Brain pericyte (primary cell): ENCODE data around the gene PRRT1.
"Not testable (repeated sequence)": the region's sequence is repeated elsewhere in the genome, so short reads cannot be mapped to it uniquely, and the experiment has no call there.

ENCODE experiments used
- DNase-seq: peaks from one replicate; pipeline ENCODE4 v3.0.0-alpha.2; 2012; ENCODE audit warnings: low read depth, low spot score

PRRT1 gene

DNA sequence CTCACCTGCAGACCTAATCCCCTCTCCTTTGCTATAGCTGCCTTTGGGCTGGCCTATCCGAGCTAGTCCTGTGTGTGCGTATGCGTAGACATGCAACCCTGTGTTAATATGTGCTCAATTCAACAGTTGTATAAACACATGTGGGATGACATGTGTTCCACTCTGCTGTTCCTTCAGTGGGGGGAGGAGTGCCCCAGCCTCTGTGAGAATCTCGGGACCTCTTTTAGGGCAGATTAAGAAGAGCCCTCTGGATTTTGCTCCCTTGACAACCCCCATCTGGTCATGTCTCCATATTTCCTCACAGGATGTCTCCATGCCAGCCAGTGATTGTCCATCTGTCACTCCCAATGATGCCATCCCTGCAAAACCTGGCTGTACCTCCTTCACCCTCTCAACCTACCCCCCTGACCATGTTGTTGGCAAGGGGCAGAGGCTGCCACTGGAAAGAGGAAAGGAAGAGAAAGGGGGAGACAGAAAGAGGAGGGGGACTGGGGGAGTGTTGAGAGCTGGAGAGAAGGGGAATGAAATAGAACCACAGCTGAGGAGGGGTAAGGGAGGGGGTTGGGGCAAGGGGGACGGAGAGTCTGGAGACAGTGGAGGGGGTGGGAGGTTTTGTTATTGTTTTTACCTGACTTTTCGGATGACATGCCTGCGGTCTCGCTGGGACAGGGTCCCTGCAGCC is 417 bp downstream of the PRRT1 start:
- no peak for DNase-seq

GRCh38 chr6:32149932-32150870 is 1.5 kb downstream of the PRRT1 start:
- no peak for DNase-seq

- DNase-seq, result no peak
Measured at GRCh38 chr6:32149092-32149755, 2.5 kb downstream of the PRRT1 start.

GRCh38 chr6:32148289-32149091 is 3.2 kb downstream of the PRRT1 start:
- no peak for DNase-seq

DNA sequence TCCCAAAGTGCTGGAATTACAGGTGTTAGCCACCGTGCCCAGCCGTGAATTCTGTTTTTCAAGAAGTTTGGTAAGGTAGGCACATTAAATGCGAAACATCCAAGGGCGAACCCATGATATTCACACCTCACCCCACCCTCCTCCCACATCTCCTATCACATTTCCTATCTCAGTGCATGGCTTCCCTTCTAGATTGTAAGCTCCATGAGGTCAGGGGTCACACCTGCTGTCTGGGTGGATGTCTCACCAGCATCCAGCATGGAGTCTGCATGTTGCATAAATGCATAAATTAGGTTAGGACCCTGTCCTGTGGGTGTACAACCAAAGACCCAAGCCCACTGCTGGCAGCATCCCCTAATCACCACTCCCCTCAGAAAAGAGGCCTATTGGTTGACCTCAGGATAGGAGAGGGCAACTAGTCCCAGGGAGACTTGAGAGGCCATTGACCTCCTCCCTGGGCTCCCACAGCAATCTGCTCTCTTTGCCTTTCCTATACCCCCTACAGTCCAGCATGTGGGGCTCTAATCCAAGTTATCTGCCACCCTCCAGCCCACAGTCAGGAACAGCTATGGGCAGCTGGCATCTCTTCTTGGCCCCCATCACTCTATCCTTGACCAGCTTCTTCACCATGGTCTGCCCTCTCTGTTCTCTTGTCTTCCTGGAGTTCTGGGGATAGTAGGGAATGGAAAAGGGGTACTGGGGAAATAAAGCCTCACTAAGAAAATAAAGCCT is 4.2 kb downstream of the PRRT1 start:
- no peak for DNase-seq

- DNase-seq, result no peak
Measured at GRCh38 chr6:32146687-32147086, 5.1 kb downstream of the PRRT1 start.

DNA sequence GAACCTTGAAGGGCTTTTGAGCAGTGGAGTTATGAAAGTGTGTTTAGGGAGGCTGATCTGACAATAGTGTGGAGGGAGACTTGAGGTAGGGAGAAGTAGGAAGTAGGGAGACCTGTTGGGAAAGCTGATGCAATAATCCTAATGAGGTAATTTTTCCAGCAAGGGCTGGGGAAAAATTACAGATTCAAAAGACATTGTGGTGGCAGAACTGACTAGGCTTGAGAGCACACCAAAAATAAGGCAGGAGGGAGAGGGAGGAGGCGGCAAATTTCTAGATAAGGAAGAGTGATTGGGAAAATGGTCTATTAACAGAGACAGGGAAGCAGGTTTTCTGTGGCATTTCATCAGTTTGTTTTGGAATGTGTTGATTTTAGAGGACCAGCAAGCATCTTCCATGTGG is 5.5 kb downstream of the PRRT1 start:
- no peak for DNase-seq

DNA sequence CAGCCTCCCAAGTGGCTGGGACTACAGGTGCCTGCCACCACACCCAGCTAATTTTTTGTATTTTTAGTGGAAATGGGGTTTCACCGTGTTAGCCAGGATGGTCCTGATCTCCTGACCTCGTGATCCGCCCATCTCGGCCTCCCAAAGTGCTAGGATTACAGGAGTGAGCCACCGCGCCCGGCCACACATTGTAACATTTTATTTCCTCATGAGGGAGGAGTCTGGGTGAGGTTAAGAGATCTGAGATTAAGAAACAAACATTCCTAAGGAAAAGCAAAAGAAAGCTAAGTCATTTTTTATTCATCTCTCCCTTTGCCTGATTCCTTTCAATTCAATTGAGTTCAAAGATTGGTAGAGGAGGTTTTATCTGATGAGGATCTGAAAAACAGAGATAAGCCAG is 7.5 kb downstream of the PRRT1 start:
- DNase-seq, result not testable (repeated sequence)

DNA sequence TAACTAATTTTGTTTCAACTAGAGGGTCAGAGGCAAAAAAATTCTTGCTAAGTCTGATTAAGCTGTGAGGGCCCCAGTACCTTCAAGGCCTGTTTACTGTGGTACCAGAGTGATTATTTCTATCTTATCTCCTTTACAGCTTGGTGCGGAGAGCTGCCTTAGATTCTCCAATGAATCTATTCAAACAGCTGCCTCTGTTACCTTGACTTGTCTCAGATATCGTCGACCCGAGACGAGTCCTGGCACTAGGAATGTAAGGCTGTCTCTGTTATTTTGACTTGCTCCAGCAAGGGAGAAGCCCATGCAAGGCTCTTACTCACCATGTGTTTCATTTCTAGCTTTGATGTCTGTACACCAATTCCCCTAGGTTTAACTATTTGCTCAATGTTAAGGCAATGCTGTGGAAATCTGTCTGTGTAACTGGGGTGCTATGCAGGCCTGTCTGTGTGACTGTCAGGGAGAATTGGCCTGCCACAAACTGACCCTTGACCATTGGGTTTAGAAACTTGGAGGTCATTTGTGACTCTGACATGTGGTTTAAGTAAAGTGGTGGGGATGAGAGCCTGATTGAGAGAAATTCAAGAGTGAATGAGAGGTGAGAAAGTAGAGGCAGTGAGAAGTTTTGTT is 11.2 kb downstream of the PRRT1 start:
- no peak for DNase-seq

DNA sequence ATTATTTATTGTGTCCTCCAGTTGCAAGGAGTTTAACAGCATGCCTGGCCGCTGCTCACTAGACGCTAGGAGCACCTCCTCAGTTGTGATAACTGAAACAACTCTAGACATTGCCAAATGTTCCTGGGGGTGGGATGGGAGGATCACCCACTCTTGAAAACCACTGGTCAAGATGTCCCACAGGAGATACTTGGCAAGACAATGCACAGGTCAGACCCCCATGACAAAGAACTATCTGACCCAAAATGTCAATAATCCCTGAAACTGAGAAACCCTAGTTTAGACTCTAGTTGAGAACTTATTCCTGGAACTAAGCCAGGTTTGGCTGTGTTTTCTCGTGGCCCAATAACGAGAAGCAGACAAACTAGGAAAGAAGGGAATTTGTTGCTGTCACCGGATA is 12.1 kb downstream of the PRRT1 start:
- DNase-seq, result no peak

GRCh38 chr6:32137454-32137853 is 14.3 kb downstream of the PRRT1 start:
- DNase-seq, result no peak

- DNase-seq, result no peak
Measured at GRCh38 chr6:32133786-32134185, 18.0 kb downstream of the PRRT1 start.

DNA sequence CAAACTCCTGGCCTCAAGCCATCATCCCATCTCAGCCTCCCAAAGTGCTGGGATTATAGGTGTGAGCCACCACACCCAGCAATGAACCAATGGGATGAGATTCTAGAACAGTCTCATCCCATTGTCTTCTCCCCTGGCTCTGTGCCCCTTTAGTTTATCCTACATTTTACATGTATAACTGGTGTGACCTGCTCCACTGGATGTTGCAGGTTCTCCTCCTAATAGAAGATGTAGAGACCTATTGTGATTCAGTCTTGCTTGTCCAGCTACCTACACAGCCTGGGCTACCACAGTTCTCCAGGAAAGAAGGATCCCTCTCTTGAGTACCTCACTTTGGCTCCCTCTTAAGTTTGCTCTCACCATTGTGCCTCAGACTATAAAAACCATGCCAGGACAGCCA is 19.6 kb downstream of the PRRT1 start:
- DNase-seq, result no peak

GRCh38 chr6:32131439-32131948 is 20.2 kb downstream of the PRRT1 start:
- DNase-seq, result no peak

- no peak for DNase-seq
Measured at GRCh38 chr6:32129297-32130088, 22.2 kb downstream of the PRRT1 start.

- DNase-seq, result no peak
Measured at GRCh38 chr6:32128751-32129296, 22.9 kb downstream of the PRRT1 start.

DNA sequence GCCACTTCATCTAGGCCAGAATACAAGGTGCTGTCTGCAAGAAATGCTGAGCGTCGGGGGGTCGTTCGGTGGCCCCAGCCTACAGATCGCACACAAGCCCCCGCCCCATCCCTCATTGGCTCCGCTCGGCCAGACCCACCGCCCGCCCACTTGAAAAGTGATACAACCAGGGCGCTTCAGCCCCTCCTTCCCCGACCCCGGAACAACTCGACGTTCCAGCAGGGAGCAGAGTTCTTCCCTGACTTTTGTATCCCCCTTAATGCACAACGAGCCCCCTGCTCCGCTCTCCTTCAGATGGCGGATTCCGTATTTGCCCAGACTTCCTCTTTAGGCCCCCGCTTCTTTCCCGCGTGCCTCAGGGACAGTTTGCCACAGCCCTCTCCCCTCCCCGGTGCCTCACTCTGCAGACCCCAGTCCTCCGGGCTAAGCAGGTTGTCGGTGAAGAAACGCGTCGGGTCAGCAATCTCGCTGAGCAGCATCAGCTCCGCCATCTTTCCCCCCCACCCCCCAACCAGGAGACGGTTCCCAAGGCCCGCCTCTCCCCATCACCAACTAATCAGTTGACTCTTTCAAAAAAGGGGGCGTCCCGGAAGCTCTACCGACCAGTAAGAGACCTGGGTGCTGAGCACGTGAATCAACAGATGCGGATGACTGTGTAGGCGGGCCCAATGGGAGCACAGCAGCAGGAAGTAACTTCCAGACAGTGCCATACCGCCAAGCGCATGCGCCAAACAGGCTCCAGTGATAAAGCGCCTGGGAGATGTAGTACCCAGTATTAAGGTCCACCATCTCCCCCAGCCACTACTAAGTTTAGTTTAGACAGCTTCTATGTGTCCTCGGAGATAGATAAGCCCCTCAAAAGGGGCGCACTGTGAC is 23.8 kb downstream of the PRRT1 start, which contains the start of gene ATF6B:
TSS of gene ATF6B (minus strand) at position 530 of the 876 bp plus-strand sequence. CDS start at position 491, 39 bp downstream.
- peak; percentile 96 for DNase-seq

DNA sequence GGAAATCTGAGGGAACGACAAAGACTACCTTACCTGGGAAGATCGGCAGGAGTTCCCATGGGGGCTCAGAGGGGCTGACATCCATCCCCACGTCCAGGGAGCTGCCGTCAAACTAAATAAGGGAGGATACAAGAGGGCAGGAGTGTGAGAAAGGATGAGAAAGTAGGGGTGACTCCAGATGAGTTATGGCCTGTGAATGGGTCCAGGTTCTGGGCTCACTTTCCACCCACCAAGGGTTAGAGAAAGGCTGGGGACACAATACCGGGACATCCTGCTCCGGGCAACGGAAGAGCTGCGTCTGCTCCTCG is 24.4 kb downstream of the PRRT1 start:
- DNase-seq, result no peak
